Measurements from ENCODE around the gene PDK2.
A peak's percentile ranks its signal among the peaks of the same experiment; 100 is the strongest.

The PDK2 gene

DNA sequence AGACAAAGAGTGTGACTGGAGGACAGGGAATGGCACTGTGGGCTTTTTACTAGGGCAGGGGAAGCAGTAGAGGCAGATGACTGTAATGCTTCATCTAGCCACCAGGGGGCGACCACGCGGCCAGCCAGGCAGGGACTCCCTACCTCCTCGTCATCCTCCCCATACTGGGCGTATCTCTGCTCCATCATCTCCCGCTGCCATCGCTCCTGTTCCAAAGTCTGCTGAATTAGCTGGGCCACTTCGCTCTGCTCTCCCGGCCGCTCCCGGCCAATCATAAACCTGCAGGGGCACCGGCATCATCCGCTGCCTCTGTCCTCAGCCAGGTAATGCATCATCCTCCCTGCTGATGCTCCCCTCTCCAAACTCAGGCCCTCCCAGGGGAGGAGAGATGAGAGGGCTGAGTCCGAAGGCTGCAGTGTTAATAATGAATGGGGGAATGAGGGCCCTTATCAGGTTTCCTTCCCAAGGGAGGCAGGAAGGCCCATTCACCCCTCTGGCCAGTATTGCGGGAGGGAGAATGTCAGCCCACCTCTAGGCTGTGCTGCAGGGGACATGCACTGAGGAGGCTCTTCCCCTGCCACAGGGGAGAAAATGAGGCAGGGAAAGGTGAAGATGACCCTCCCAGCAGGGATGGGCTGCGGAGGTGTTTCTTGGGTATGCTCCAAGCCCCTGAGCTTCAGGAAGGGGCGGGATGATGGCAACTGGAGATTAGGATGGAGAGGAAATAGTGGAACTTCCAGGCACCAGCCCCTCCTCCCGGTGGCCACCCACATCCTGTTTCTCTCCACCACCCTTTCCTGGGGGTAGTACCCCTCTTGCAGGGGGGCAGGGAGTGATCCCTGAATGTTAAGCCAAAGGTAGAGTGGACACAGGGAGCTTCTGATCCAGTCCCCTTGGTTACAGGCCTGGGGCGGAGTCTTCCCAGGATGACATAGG is 45.1 kb downstream of the PDK2 start:
- DNase-seq: peak; percentile 85 to 88

DNA sequence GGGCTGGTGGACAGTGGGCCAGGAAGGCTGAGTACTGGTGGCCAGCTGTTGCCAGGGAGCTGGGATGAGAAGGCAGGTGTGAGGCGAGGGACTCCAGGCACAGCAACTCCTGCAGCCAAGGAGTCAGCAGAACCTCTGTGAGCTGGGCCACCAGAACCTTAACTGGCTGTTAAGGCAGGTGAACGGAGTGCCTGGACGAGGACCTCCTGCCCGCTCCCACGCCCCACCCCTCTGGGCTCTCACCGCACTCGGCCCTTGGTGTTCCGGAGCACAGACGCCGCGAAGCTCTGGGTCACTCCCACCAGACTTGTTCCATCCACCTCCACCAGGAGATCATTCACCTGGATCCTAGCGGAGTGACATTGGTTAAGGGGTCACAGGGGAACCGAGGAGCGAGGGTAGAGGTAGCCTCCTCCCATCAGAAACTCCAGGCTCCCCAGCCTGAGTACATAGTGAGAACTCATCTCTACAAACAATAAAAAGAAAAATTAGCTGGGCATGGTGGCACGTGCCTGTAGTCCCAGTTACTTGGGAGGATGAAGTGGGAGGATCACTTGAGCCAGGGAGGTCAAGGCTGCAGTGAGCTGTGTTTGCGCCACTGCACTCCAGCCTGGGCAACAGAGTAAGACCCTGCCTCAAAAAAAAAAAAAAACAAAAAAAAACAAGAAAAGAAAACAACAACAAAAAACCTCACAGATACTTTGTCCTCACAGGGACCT is 46.0 kb downstream of the PDK2 start:
- DNase-seq: no peak

DNA sequence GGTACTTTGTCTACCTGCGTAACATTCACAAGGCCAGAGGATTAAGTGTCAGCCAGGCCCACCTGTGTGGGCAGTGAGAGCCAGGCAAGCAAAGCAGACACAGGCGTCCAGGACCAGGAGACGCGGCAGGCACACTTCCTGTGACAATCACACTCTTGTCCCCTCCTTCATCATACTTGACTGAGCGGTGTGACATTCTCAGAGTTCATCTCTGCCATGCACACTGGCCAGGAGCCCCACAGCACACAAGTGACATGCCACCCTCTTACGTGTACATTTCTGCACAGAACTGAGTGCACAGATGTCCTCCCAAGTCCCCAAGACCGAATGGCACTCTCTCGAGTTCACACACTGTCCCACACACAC is 46.6 kb downstream of the PDK2 start:
- no peak for DNase-seq

DNA sequence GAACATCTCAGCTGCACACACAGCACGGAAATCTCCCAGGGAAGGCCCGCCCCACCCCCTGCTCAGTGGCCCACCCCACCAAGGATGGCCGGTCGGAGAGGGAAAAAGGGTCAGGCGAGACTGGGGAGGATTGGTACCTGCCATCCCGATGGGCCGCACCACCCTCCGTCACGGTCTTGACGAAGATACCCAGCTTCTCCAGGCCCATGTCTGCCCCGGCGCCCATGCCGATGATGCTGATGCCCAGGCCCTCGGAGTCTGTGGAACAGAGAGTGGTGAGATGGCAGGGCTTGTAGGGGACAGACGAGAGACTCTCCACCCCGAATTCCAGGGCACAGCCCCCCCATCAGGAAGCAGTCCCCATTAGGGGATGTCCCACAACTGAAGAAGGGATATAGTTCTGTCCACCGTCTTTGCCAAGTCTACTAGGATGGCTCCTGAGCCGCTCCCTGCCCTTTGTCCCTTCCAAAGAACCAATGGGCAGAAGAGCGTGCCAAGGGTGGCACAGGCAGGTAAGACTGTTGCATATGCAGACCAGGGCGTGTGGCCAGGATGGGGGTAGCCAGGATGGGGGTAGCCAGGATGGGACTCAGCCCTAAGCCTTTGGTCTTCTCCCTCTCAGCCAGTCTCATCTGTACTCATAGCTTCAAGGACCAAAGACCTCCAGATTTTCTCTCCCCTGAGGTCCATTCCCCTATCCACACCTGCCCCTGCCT is 48.5 kb downstream of the PDK2 start:
- DNase-seq: no peak

DNA sequence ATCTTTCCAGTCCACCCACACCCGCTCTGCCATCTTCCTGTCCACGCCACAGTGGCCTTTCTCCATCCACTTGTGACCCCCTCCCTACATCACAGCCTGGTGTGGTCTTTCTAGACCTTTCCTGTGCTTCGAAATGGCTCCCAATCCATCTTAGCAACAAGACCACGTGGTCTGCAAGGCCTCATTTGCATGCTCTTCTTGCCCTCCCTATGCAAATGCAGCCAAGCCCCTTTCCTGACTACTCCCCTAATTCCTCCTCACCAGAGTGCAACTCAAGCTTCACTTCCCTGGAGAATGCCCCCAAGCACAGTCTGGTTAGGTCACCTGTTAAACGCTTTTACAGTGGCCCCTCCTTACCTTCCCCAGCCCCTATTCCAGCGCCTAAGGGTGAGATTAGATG is 49.2 kb downstream of the PDK2 start:
- DNase-seq: no peak

DNA sequence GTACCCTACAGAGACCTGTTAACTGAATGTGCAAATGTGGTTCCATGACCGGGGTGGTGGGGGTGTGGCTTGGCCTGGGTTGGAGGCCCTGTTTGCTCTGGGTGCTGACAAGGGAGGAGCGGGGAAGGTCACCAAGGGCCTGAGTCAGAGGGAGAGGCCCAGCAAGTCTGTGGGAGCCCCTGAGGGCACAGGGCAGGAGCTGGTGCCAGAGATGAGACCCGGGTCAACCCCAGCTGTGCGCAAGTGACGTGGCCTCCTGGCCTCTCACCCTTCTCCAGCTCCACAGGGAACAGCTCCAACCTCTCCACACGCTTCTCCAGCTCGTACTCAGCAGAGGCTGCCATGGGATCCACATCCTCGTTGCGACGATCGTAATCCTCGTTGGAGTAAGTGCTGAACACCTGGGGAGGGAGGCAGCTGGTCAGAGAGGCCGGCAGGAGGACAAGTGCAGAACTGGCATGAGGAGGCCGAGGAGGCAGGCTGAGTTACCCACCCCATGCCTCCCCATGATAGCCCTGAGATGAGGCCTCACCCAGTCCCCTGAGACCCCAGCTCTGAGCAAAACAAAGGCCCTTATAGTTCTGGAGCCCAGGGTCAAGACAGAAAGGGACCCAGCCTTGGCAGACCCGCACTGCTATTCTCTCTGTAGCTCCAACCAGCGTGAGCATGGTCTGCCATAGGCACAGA is 49.8 kb downstream of the PDK2 start:
- peak; percentile 32 to 50 for DNase-seq

DNA sequence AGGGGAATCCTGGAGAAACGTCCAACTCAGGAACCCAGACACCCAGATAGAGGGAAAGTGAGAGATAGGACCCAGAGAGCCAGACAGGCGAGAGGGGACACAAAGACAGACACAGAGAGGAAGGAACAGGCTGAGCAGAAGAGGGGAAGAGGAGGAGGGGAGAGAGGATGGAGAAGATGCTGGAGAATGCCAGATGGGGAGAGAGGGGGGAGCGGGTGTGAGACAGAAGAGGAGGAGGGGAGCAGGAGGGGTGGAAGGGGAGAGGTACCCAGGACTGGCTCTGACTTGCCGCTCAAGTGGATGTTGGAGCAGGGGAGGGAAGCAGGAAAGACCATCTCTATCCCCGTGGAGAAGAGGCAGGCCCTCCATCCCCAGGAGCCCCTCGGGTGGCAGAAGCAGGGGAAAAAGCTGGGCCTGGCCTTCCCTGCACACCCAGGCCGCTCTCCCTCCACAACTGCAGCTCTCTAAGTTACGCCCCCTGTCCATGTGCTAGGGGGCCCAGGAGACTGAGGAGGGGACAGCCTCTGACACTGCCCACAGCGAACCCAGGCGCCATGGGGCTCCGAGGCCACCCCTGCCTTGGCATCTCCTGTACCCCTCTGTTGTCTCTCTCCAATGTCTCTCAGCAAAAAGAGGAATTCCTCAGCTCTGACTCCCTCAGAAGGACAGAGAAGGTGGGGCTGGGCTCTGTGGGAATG is 50.5 kb downstream of the PDK2 start:
- DNase-seq: no peak

DNA sequence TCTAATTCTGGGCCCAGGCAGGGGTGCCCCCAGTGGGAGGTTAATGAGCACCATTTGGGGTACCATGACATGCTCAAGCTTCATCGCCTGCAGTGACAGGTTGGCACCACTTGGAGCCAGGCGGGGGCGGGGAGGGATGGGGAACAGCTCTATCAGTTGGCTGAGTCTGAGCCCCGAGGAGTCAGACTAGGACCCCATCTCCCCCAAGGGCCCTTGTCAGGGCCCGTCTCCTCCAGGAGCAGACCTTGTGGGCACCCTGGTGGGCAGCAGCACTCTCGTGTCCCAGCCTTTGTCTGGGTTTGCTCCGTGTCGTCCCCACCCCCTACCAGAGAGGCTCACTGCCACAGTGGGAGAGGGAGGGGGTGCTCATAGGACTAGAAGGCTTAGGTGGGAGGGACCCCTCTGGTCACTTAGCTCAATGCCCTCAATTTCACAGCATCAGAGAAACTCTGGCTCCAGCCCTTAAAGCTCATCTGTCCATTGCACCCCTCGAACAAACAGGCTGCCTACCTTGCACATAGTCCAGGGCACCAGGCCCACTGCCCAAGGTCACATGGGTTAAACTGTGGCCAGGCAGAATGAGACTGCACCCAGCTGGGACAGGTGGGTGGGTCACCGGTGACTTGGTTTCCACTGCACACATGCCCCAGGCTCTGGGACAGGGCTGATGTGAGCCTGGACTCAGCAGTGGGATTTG is 51.2 kb downstream of the PDK2 start:
- DNase-seq: peak in 1 of 2 experiments; percentile 33

DNA sequence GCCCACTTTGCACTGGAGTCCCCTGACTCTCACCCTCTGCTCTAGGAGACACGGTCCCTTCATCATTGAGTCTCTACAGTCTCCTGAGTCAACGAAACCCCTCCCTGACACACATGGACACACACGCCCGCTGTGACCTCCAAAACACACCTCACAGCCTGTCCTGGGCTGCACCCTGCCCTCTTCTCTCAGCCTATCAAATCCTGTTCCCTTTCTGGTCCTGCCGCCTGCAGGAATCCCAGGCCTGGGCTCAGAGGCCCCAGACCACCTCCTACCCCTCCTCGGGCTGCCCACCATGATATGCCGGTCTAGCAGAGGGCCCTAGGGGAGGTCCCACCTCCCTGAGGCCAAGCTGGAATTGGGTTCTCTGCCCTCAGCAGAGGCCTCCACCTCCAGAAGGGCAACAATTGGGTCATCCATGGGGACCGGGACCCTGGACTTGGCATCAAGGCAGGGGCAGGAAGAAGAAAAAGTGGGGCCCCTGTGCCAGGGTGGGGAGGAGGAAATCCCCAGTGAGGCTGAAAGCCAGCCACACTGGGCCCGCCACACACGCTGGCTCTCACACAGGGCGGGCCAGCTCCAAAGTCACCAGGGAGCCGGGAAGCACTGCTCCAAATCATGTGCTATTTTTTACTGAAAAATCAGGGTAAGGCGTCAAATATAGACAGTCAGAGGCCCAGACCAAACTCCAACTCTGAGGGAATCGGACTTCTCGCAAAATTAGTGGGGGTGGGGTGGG is 51.9 kb downstream of the PDK2 start:
- peak in 1 of 2 experiments; percentile 22 for DNase-seq

DNA sequence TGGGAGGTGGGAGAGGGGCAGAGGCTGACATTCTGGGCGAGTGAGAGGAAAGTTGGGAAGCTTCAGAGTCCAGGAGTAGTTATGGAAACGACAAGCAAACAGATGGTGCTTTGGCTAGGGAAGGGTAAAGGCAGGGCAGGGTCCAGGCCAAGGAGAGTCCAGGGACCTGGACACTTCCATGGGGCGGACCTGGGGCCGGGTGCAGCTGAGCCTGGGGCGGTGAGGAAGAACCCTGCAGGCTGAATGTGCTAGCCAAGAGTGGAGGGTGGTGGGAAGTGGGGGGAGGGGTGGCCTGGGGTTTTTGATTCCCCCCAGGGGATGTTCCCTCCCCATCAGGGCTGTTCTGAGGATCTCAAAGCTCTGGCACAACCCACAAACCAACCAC is 52.7 kb downstream of the PDK2 start:
- DNase-seq: peak in 1 of 2 experiments; percentile 38

DNA sequence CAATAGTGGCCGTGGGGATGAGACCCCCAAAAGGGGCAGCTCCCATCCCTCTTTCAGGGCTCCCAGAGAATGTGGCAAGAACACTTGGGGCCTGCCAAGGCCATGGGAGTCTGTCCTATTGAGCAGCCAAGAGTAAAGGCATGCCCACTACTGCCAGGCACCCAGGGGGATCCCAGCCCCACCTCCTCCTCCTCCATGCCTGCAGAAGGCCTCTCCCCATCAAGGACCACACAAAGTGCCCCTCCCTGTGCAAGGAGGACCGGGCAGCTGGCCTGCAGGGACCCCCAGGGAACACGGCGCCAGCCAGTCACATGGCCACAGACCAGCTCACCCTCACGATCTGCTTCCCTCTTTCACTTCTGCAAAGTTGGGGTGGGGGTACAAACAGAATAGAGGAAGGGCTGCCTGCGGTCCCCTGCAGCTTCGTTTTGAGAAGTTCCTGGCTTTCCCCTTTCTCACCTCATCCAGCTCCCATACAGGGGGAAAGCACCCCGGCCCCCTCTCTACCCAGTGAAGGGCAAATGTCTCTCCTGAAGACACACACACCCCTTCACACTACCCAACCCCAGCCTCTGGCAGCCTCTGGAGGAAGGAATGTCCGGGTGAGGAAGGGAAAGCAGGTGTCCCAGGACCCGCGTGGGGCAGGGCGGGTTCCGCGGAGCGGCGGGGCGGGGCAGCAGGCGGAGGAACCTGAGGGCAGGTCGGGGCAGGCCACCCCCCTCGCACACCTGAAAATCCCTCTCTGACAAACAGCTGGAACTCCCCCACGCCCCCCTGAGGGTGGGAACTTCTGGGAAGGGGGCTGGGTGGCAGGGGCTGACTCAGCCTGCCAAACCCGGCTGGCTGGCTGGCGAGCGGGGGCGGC is 53.3 kb downstream of the PDK2 start:
- peak; percentile 83 to 88 for DNase-seq

DNA sequence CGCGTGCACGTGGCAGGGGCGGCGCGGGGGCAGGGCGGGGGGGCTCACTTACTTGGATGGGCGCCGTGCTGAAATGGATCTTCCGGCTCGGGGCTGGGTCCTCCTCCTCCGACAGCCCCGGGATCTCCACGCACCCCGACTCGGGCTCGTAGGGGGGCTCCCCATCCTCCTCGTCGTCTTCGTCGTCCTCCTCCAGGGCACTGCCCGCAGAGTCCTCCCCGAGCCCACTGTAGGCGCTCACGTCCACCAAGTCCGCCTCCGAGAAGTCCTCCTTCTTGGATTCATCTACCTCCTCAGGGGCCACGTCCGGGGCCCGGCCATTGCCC is 53.9 kb downstream of the PDK2 start:
- DNase-seq: no peak

DNA sequence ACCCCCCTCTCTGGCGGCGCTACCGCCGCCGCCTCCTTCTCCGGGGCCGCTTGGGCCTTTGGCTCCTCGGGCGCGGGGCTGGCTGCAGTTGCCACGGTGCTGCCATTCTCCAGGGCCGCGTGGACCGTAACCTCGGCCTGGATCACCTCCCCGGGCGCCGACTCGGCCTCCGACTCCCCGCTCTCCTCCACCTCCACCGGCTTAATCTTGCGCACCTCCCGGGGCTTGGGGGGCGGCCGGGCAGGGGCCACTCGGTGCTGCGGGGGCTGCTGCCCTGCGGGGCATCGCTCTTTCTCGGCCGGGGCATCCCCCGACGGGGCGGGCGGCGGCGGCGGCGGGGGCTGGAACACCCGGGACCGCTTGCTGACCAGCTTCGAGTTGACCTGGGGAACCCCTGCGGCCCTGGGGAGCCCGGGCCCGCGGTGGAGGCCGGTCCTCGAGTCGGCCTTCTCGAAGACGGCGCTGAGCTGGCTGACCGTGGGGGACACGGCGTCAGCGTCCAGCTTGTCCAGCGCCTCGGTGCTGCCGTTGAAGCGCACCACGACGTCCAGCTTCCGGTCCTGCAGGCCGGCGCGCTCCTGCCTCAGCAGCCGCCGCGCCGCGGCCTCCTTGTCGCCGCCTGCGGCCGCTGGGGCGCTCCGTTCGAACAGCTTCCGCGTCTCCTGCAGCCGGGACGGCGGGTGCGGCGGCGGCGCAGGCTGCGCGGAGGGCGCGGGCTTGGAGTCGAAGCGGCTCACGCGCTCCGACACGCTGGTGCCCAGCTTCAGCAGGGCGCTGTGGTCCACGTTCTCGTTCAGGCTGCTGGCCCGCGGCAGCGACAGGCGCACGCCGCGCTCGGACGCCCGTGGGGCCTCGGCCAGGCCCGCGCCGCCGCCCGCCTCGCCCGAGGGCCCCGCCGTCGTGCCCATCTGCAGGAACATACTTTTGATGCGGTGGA is 54.5 kb downstream of the PDK2 start:
- peak; percentile 41 to 53 for DNase-seq

DNA sequence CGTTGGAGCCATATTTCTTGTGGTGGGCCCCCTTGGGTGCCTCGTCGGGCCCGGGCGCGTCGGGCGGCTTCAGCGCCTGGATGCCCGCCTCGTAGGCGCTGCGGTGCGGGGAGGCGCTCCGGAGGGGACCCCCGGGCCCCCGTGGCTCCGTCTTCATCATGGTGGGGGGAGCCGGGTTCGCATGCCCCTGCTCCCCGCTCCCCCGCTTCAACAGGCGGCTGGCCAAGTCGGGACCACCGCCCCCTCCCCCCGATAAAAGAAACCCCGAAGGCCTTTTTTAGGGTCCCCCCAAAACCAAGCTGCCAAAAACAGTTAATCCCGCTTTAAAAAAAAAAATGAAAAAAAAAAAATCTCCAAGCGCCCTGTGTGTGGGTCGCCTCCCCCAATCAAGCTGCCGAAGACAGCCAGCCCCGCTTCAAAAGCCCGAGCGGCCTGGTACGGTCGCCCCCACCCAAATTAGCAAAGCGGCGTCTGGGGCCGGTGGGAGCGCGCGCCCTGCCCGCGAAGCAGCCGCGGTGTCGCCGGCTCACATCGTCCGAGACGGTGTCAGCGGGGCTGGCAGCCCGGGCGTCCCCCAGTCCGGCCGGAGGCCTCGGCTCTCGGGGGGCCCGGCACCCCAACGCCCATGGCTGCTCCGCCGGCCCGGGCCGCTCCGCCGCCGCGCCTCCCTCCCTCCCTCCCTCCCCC is 55.3 kb downstream of the PDK2 start, which contains the start of gene PPP1R9B:
Gene PPP1R9B (minus strand): TSS at position 324 of the 687 bp plus-strand sequence. CDS start 164 bp downstream, at position 160.
- no peak for DNase-seq

DNA sequence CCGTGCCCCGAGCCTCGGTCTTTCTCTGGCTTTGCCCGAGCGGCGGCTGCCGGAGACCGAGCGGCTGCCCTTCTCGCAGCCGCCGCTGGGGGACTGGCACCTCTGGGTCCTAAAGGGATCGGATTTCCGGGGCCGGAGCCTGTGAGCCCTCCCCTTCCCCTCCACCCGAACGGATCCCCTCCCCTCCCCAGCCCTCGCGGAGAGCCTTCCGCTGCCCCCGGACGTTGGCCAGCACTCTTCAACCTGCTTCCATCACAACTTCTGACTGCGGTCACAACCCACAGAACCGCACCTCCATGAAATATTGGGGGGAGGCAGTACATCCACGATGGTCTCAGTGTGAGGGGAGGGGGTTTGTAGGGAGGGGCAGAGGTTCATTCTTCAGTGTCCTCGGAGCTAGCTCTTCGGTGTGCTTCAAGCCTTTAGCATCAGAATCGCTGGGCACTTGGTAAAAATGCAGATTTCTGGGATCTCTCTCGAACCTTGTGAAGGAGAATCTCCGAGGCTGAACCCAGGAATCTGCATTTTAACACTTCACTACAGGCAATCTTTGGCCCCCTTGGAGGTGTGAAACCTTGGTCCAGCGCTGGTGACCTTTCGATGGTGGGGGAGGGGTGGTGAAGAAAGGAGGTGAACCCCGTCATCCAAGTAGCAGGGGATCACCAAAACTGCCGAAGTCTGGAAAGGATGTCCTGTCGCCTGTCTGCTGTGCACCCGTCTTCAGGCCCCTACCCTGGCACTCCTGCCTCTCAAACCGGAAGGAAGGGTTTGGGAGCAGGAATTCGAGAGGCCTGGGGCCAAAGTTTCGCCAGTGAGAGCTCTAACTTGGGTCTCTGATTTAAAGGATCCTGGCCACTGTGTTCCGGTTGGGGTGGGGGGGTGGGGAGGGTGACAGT is 56.1 kb downstream of the PDK2 start:
- peak; percentile 90 to 91 for DNase-seq

DNA sequence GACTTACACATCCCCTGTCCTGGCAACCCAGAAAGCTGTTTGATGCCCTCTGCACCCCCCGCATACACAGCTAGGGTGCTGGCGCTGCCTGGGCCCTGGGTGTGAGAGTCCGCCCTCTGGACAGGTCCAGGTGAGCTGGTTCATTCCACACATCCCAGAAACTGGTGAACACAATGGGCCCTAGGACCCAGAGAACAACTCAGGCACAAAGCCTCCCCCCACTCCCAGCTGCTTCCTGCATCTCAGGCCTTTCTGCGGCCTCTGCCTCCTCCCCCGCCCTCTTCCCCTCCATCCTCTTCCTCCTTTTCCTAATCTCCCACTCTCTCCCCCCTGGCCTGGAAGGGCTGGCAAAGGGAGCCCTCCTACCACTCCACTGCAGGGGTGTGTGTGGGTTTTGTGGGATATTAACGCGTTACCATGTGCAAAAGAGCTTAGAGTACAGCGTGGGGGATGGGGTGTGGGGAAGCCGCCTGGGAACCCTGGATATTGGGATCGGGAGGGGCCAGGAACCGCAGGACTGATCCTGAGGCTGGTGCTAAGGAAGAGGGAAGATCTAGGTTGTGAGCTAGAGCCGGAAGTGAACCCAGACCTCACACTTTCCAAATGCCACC is 56.9 kb downstream of the PDK2 start:
- peak; percentile 45 to 65 for DNase-seq

Data from activated CD4-positive, alpha-beta T cell treated with anti-CD3 and anti-CD28 coated beads, Interleukin-2, amount 50 U/mL, for 48 hours (primary cell).